LHCN-M2 (cell line): ENCODE data around the gene FAM32A. TPM values are rescaled to one million over a fixed set of nuclear protein-coding genes. Genes with fewer than 3 reads are reported as not detected.

Source experiments
- DNase-seq: peaks from one replicate; pipeline ENCODE4 v3.0.0-alpha.2; 2012; ENCODE audit warnings: low read depth
- total RNA-seq: library from RNA; depleted of rRNA; stranded (reverse); fragments of >200 nt; gene quantifications from 2 replicates; pipeline ENCODE4 v1.2.3, GENCODE V29; 2014

The FAM32A gene
- total RNA-seq, 1 experiment from 2014 or later: 152 TPM

GRCh38 chr19:16224293-16225045 lies 39.3 kb downstream of the FAM32A start:
- no peak for DNase-seq

- DNase-seq: no peak
Measured at GRCh38 chr19:16225279-16226183, 40.3 kb downstream of the FAM32A start.

GRCh38 chr19:16226184-16226591 lies 41.0 kb downstream of the FAM32A start:
- no peak for DNase-seq

- DNase-seq: no peak
Measured at GRCh38 chr19:16226878-16227836, 41.9 kb downstream of the FAM32A start.

- no peak for DNase-seq
Measured at GRCh38 chr19:16227837-16228636, 42.8 kb downstream of the FAM32A start.

- DNase-seq: no peak
Measured at GRCh38 chr19:16228637-16229321, 43.6 kb downstream of the FAM32A start.

- no peak for DNase-seq
Measured at GRCh38 chr19:16229322-16229641, 44.1 kb downstream of the FAM32A start.

GRCh38 chr19:16232127-16232526 lies 46.9 kb downstream of the FAM32A start:
- DNase-seq: no peak

- DNase-seq: no peak
Measured at GRCh38 chr19:16232568-16232967, 47.4 kb downstream of the FAM32A start.

- DNase-seq: no peak
Measured at GRCh38 chr19:16233081-16233776, 48.0 kb downstream of the FAM32A start.

GRCh38 chr19:16233836-16234551 lies 48.8 kb downstream of the FAM32A start:
- DNase-seq: no peak

GRCh38 chr19:16234552-16235445 lies 49.6 kb downstream of the FAM32A start:
- DNase-seq: no peak

- no peak for DNase-seq
Measured at GRCh38 chr19:16235811-16236652, 50.8 kb downstream of the FAM32A start.
